ENCODE data around the gene TTBK1. TPM values are rescaled to one million over a fixed set of nuclear protein-coding genes. Genes with fewer than 3 reads are reported as not detected.

TTBK1 gene
- total RNA-seq, 1 experiment from 2014 or later, result not detected

GRCh38 chr6:43269273-43270007 lies 26.2 kb downstream of the TTBK1 start:
- H3K9me3 Mint-ChIP-seq (ENCODE audit: unreplicated experiment), result no peaks in the 10 kb centered on the region
- no peaks in the 10 kb centered on the region for H3K27me3 Mint-ChIP-seq (ENCODE audit: insufficient read depth, unreplicated experiment)
- TF ChIP-seq CTCF (IDR thresholded peaks at IDR 0.05; ENCODE audit: unreplicated experiment), result no peak
- DNase-seq (ENCODE audit: unreplicated experiment), result no peak
- ChIA-PET POLR2A (interaction anchor here (1.2 kb wide), 1 partner anchor 226 kb away, joined by 3 read pairs; no protein-coding TSS in a partner anchor), CTCF (no interaction called here)
- no peaks in the 10 kb centered on the region for H3K36me3 Mint-ChIP-seq (ENCODE audit: insufficient read depth, unreplicated experiment)
- H3K4me3 Mint-ChIP-seq (ENCODE audit: unreplicated experiment), result peak overlapping the region; percentile 46
- intact Hi-C loops (cut with micrococcal nuclease), result no loop called here
- BruUV-seq (replicated peaks), result no TSS peak
- H3K4me1 Mint-ChIP-seq (ENCODE audit: insufficient read depth, unreplicated experiment), result peaks cover 3% of the 10 kb centered on the region
- H3K27ac Mint-ChIP-seq (ENCODE audit: low read depth, unreplicated experiment), result no peak overlapping the region

GRCh38 chr6:43271103-43271815 lies 28.0 kb downstream of the TTBK1 start:
- ChIA-PET CTCF (interaction anchor here (0.5 kb wide), 1 partner anchor 18 kb away, joined by 4 read pairs; no protein-coding TSS in a partner anchor), POLR2A (no interaction called here)
- no peak for DNase-seq (ENCODE audit: unreplicated experiment)
- H3K4me3 Mint-ChIP-seq (ENCODE audit: unreplicated experiment), result no peak overlapping the region
- TF ChIP-seq CTCF (IDR thresholded peaks at IDR 0.05; ENCODE audit: unreplicated experiment), result no peak
- H3K4me1 Mint-ChIP-seq (ENCODE audit: insufficient read depth, unreplicated experiment), result no peaks in the 10 kb centered on the region
- H3K27ac Mint-ChIP-seq (ENCODE audit: low read depth, unreplicated experiment), result no peak overlapping the region
- no peaks in the 10 kb centered on the region for H3K27me3 Mint-ChIP-seq (ENCODE audit: insufficient read depth, unreplicated experiment)
- intact Hi-C loops (cut with micrococcal nuclease), result no loop called here
- H3K36me3 Mint-ChIP-seq (ENCODE audit: insufficient read depth, unreplicated experiment), result no peaks in the 10 kb centered on the region
- no TSS peak for BruUV-seq (replicated peaks)
- H3K9me3 Mint-ChIP-seq (ENCODE audit: unreplicated experiment), result no peaks in the 10 kb centered on the region

GRCh38 chr6:43271944-43272343 lies 28.7 kb downstream of the TTBK1 start:
- POLR2A ChIA-PET, result no interaction called here
- H3K27me3 Mint-ChIP-seq (ENCODE audit: insufficient read depth, unreplicated experiment), result no peaks in the 10 kb centered on the region
- TF ChIP-seq CTCF (IDR thresholded peaks at IDR 0.05; ENCODE audit: unreplicated experiment), result no peak
- no peak overlapping the region for H3K4me3 Mint-ChIP-seq (ENCODE audit: unreplicated experiment)
- H3K4me1 Mint-ChIP-seq (ENCODE audit: insufficient read depth, unreplicated experiment), result no peaks in the 10 kb centered on the region
- DNase-seq (ENCODE audit: unreplicated experiment), result no peak
- intact Hi-C loops (cut with micrococcal nuclease), result no loop called here
- no peaks in the 10 kb centered on the region for H3K9me3 Mint-ChIP-seq (ENCODE audit: unreplicated experiment)
- no peak overlapping the region for H3K27ac Mint-ChIP-seq (ENCODE audit: low read depth, unreplicated experiment)
- CTCF ChIA-PET, result no interaction called here
- BruUV-seq (replicated peaks), result no TSS peak
- H3K36me3 Mint-ChIP-seq (ENCODE audit: insufficient read depth, unreplicated experiment), result no peaks in the 10 kb centered on the region

- intact Hi-C loops (cut with micrococcal nuclease), result no loop called here
- Mint-ChIP-seq H3K9me3 (ENCODE audit: unreplicated experiment) (no peaks in the 10 kb centered on the region), H3K4me3 (ENCODE audit: unreplicated experiment) (no peak overlapping the region), H3K4me1 (ENCODE audit: insufficient read depth, unreplicated experiment) (peaks cover 5% of the 10 kb centered on the region), H3K27me3 (ENCODE audit: insufficient read depth, unreplicated experiment) (no peaks in the 10 kb centered on the region), H3K36me3 (ENCODE audit: insufficient read depth, unreplicated experiment) (peaks cover 5% of the 10 kb centered on the region), H3K27ac (ENCODE audit: low read depth, unreplicated experiment) (no peak overlapping the region)
- ChIA-PET POLR2A (no interaction called here), CTCF (interaction anchor here (1.0 kb wide), 1 partner anchor 10 kb away, joined by 3 read pairs; no protein-coding TSS in a partner anchor)
- no TSS peak for BruUV-seq (replicated peaks)
- DNase-seq (ENCODE audit: unreplicated experiment), result no peak
- TF ChIP-seq CTCF (IDR thresholded peaks at IDR 0.05; ENCODE audit: unreplicated experiment), result no peak
Measured at GRCh38 chr6:43273707-43274106, 30.4 kb downstream of the TTBK1 start.
